HG02840 (cell line): Measurements from ENCODE around the gene CLDN7.
A peak's percentile ranks its signal among the peaks of the same experiment; 100 is the strongest.

Experiments
- ATAC-seq: cut with Tn5 transposase; IDR thresholded peaks from one replicate; pipeline ENCODE4 v1.9.1; 2021; ENCODE audit warnings: mild to moderate bottlenecking, moderate library complexity, moderate number of reproducible peaks; ENCODE audit not compliant: unreplicated experiment, low FRiP score

CLDN7 gene

GRCh38 chr17:7221278-7222092, 40.8 kb downstream of the CLDN7 start:
- ATAC-seq, result no peak

GRCh38 chr17:7220593-7221277, 41.5 kb downstream of the CLDN7 start:
- no peak for ATAC-seq

- ATAC-seq, result peak; percentile 52
Measured at GRCh38 chr17:7219812-7220592, 42.3 kb downstream of the CLDN7 start, which contains the start of the genes ACADVL and DLG4. ACADVL (plus strand) TSS chr17:7219938; CDS start chr17:7219985, 47 bp downstream. DLG4 (minus strand) TSS chr17:7219836.

GRCh38 chr17:7219229-7219811, 43.0 kb downstream of the CLDN7 start:
- no peak for ATAC-seq

- no peak for ATAC-seq
Measured at GRCh38 chr17:7218758-7219157, 43.5 kb downstream of the CLDN7 start.

GRCh38 chr17:7218166-7218565, 44.1 kb downstream of the CLDN7 start:
- ATAC-seq, result no peak

GRCh38 chr17:7217113-7217987, 44.9 kb downstream of the CLDN7 start:
- ATAC-seq, result no peak

- ATAC-seq, result no peak
Measured at GRCh38 chr17:7216242-7217112, 45.8 kb downstream of the CLDN7 start.

- ATAC-seq, result no peak
Measured at GRCh38 chr17:7215652-7216180, 46.6 kb downstream of the CLDN7 start.

- no peak for ATAC-seq
Measured at GRCh38 chr17:7215136-7215638, 47.1 kb downstream of the CLDN7 start.

GRCh38 chr17:7214300-7215135, 47.8 kb downstream of the CLDN7 start:
- peak; percentile 74 for ATAC-seq

GRCh38 chr17:7213895-7214299, 48.4 kb downstream of the CLDN7 start:
- no peak for ATAC-seq

- ATAC-seq, result no peak
Measured at GRCh38 chr17:7211491-7212273, 50.6 kb downstream of the CLDN7 start.
